ENCODE data around the gene SIPA1L3. TPM values are rescaled to one million over a fixed set of nuclear protein-coding genes. Genes with fewer than 3 reads are reported as not detected.

The SIPA1L3 gene
- total RNA-seq, 2 donors from 2014 or later, result 42.8 to 48.2 TPM

DNA sequence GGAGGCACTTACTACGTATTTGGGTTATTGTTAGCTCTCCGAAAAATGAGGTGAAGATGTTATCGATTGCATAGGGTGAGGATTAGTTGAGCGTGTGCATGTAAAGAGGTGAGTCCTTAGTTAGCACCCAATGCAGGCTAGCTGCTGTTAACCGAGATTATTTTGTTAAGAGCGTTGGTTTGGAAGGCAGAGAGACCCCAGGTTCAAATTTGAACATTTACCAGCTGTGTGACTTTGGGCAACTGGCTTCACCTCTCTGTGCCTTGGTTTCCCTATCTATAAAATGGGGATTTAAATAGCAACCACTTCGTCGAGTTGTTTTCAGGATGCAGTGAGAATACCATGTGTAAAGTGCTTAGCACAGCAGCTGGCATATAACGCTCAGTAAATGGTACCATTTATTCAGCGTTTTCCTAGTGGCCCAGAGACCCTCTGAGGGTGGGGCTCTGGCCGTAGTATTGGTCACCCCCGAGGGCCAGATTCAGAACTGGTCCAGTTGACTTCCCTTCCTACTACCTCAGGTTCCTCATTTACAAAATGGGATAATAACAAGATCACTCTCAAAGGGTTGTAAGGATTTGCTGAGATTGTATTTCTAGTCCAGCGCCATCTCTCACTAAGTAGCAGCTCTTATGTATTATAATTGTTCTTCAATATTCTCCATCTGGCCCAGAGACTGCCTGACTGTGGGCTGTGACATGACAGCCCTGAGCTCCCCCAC is 887 bp downstream of the SIPA1L3 start:
- Histone ChIP-seq H3K27ac (ENCODE audit: low read depth, low read length) (no peak overlapping the region), H3K9ac (ENCODE audit: extremely low read depth, low read length, poor library complexity, severe bottlenecking) (peak overlapping the region; percentile 92), H3K36me3 (ENCODE audit: control insufficient read depth, insufficient read depth, low read length) (no peaks in the 10 kb centered on the region), H3K27me3 (ENCODE audit: control insufficient read depth, insufficient read depth, low read length, poor library complexity, severe bottlenecking) (no peaks in the 10 kb centered on the region), H3K9me3 (ENCODE audit: control insufficient read depth, low read length) (no peaks in the 10 kb centered on the region), H3K4me3 (ENCODE audit: low read length) (peak overlapping the region; percentile 84), H3K4me1 (ENCODE audit: control insufficient read depth, insufficient read depth, low read length) (peaks cover 4% of the 10 kb centered on the region)
- TF ChIP-seq, protein P1, sequence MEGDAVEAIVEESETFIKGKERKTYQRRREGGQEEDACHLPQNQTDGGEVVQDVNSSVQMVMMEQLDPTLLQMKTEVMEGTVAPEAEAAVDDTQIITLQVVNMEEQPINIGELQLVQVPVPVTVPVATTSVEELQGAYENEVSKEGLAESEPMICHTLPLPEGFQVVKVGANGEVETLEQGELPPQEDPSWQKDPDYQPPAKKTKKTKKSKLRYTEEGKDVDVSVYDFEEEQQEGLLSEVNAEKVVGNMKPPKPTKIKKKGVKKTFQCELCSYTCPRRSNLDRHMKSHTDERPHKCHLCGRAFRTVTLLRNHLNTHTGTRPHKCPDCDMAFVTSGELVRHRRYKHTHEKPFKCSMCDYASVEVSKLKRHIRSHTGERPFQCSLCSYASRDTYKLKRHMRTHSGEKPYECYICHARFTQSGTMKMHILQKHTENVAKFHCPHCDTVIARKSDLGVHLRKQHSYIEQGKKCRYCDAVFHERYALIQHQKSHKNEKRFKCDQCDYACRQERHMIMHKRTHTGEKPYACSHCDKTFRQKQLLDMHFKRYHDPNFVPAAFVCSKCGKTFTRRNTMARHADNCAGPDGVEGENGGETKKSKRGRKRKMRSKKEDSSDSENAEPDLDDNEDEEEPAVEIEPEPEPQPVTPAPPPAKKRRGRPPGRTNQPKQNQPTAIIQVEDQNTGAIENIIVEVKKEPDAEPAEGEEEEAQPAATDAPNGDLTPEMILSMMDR (conservative IDR thresholded peaks at IDR 0.05), result no peak
- Mint-ChIP-seq H3K4me3 (peak overlapping the region; percentile 89), H3K27me3 (ENCODE audit: insufficient read depth) (no peaks in the 10 kb centered on the region), H3K27ac (no peak overlapping the region), H3K9me3 (no peaks in the 10 kb centered on the region), H3K36me3 (ENCODE audit: low read depth) (peaks cover 5% of the 10 kb centered on the region), H3K4me1 (peaks cover 25% of the 10 kb centered on the region)
- WGBS, 2 experiments (ENCODE audit: insufficient coverage in 1 of 2, insufficient read length in 1 of 2), result 41 to 42% methylated on average over 9 to 13 of the region's 13 CpGs
- no peak for DNase-seq

DNA sequence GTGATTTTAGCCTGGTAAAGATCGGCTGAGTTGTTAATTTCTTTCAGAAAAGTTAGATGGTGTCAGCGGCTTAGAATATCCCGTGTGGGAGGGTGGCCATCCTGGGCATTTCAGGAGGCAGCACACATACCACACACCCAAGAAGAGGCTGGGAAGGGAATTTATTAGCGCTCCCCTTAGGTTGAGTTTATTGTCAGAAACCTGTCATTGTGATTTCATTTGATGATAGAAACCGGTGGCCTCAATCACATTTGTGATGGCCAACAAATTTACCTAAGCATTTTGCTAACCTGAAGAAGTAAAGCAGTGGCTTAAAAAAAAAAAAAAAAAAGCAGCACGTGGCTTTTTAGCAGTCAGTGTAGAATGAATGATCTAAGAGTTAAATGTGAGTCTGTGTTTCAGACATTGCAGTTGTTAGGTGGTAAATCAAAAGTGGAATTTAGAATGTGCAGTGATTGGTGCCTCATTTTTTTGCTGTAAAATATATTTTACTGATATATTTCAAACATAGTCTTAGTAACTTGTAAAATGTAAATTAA is 2.7 kb downstream of the SIPA1L3 start:
- no peaks in the 10 kb centered on the region for H3K27me3 Mint-ChIP-seq (ENCODE audit: insufficient read depth)
- H3K36me3 ChIP-seq (ENCODE audit: control insufficient read depth, insufficient read depth, low read length), result no peaks in the 10 kb centered on the region
- no peak overlapping the region for H3K27ac Mint-ChIP-seq
- no peak for DNase-seq
- no peak overlapping the region for H3K9ac ChIP-seq (ENCODE audit: extremely low read depth, low read length, poor library complexity, severe bottlenecking)
- TF ChIP-seq, protein P1 (conservative IDR thresholded peaks at IDR 0.05), result no peak
- peaks cover 4% of the 10 kb centered on the region for H3K4me1 ChIP-seq (ENCODE audit: control insufficient read depth, insufficient read depth, low read length)
- no peak overlapping the region for H3K4me3 Mint-ChIP-seq
- no peaks in the 10 kb centered on the region for H3K27me3 ChIP-seq (ENCODE audit: control insufficient read depth, insufficient read depth, low read length, poor library complexity, severe bottlenecking)
- H3K9me3 Mint-ChIP-seq, result no peaks in the 10 kb centered on the region
- H3K4me1 Mint-ChIP-seq, result peaks cover 21% of the 10 kb centered on the region
- peaks cover 5% of the 10 kb centered on the region for H3K36me3 Mint-ChIP-seq (ENCODE audit: low read depth)
- no peak overlapping the region for H3K27ac ChIP-seq (ENCODE audit: low read depth, low read length)
- H3K4me3 ChIP-seq (ENCODE audit: low read length), result no peak overlapping the region
- 81 to 100% methylated on average over 2 to 6 of the region's 6 CpGs for WGBS, 2 experiments (ENCODE audit: insufficient coverage in 1 of 2, insufficient read length in 1 of 2)
- no peaks in the 10 kb centered on the region for H3K9me3 ChIP-seq (ENCODE audit: control insufficient read depth, low read length)

DNA sequence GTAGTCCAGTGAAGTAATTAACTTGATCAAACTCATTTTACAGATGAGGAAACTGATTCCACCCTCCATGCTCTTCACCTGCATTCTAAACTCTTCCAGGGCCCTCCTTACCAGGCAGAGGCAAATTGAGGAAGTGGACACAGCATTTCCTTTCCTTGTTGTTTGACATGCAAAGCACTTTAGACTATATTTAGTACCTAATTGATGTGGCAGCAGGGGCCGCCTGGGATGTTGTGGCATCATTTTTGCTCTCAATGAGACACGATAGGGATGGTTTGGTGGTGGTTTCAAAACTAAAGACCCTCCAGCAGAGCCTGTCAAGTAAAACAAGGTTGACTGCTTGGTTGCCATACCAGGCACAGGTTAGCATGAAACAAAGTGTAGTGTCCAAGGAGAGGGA is 7.9 kb downstream of the SIPA1L3 start:
- Histone ChIP-seq H3K9ac (ENCODE audit: extremely low read depth, low read length, poor library complexity, severe bottlenecking) (no peak overlapping the region), H3K36me3 (ENCODE audit: control insufficient read depth, insufficient read depth, low read length) (peaks cover 3% of the 10 kb centered on the region), H3K27me3 (ENCODE audit: control insufficient read depth, insufficient read depth, low read length, poor library complexity, severe bottlenecking) (no peaks in the 10 kb centered on the region), H3K4me3 (ENCODE audit: low read length) (no peak overlapping the region), H3K9me3 (ENCODE audit: control insufficient read depth, low read length) (no peaks in the 10 kb centered on the region), H3K27ac (ENCODE audit: low read depth, low read length) (no peak overlapping the region), H3K4me1 (ENCODE audit: control insufficient read depth, insufficient read depth, low read length) (no peaks in the 10 kb centered on the region)
- Mint-ChIP-seq H3K27me3 (ENCODE audit: insufficient read depth) (no peaks in the 10 kb centered on the region), H3K4me3 (no peak overlapping the region), H3K9me3 (no peaks in the 10 kb centered on the region), H3K4me1 (peaks cover 5% of the 10 kb centered on the region), H3K36me3 (ENCODE audit: low read depth) (peaks cover 17% of the 10 kb centered on the region), H3K27ac (no peak overlapping the region)
- no peak for DNase-seq
- TF ChIP-seq, protein P1 (conservative IDR thresholded peaks at IDR 0.05), result no peak
- WGBS, 2 experiments (ENCODE audit: insufficient coverage in 1 of 2, insufficient read length in 1 of 2), result 78 to 100% methylated on average over 2 of the region's 2 CpGs
